DND-41 (cell line): ENCODE results near the gene RTN4IP1.

Source experiments
- ATAC-seq: fragments of 200-7000 bp; cut with Tn5 transposase; 3 replicates; pipeline ENCODE4 v1.9.1; 2021; ENCODE audit warnings: low read depth; ENCODE audit not compliant: insufficient read depth
- DNase-seq: peaks from one replicate; pipeline ENCODE4 v3.0.0-alpha.2; 2020
- H2AFZ ChIP-seq: 2 replicates; pipeline ENCODE4 v1.6.0; 2012; ENCODE audit warnings: low read depth, low read length
- H3K27ac ChIP-seq: 2 replicates; pipeline ENCODE4 v1.5.1; 2012; ENCODE audit warnings: low read length, inconsistent platforms
- H3K27me3 ChIP-seq: fragments of 200-600 bp; sonication (generic); 2 replicates; pipeline ENCODE4 v1.6.0; 2012; ENCODE audit warnings: low read length, mild to moderate bottlenecking, inconsistent platforms; ENCODE audit not compliant: insufficient read depth, poor library complexity
- H3K36me3 ChIP-seq: 2 replicates; pipeline ENCODE4 v1.5.1; 2012; ENCODE audit warnings: low read length, inconsistent platforms; ENCODE audit not compliant: insufficient read depth
- H3K4me1 ChIP-seq: 2 replicates; pipeline ENCODE4 v1.5.1; 2012; ENCODE audit warnings: mild to moderate bottlenecking, low read length; ENCODE audit not compliant: insufficient read depth
- H3K4me2 ChIP-seq: 2 replicates; pipeline ENCODE4 v1.6.0; 2012; ENCODE audit warnings: mild to moderate bottlenecking, moderate library complexity, low read length, inconsistent platforms; ENCODE audit not compliant: insufficient read depth
- H3K4me3 ChIP-seq, 2 experiments: fragments of 200-600 bp in 1 of 2; shearing (Covaris generic) in 1 of 2; 2 replicates each; pipeline ENCODE4 v1.5.1; 2012 to 2016; ENCODE audit warnings: inconsistent platforms in 2 of 2, low read length in 2 of 2, mild to moderate bottlenecking in 2 of 2, low read depth in 1 of 2, moderate library complexity in 1 of 2
- H3K79me2 ChIP-seq: 2 replicates; pipeline ENCODE4 v1.6.0; 2012; ENCODE audit warnings: low read length, inconsistent platforms; ENCODE audit not compliant: insufficient read depth
- H3K9ac ChIP-seq: 2 replicates; pipeline ENCODE4 v1.6.0; 2012; ENCODE audit warnings: low read depth, mild to moderate bottlenecking, inconsistent platforms, low read length, moderate library complexity
- H3K9me3 ChIP-seq: 2 replicates; pipeline ENCODE4 v1.5.1; 2012; ENCODE audit warnings: low read length, moderate library complexity, mild to moderate bottlenecking, inconsistent platforms; ENCODE audit not compliant: insufficient read depth, severe bottlenecking
- H4K20me1 ChIP-seq: 2 replicates; pipeline ENCODE4 v1.6.0; 2012; ENCODE audit warnings: low read length; ENCODE audit not compliant: insufficient read depth
- EZH2 ChIP-seq: IDR thresholded peaks from 3 replicates; pipeline ENCODE4 v1.6.1; 2012; ENCODE audit warnings: borderline replicate concordance, low read depth, mild to moderate bottlenecking, moderate library complexity, low read length, inconsistent platforms; ENCODE audit not compliant: severe bottlenecking
- TF ChIP-seq, protein P1 (sequence below): IDR thresholded peaks from 2 replicates; pipeline ENCODE4 v1.5.1; 2012; ENCODE audit warnings: borderline replicate concordance, low read length, moderate library complexity, mild to moderate bottlenecking; ENCODE audit not compliant: poor library complexity, severe bottlenecking; ENCODE audit errors: extremely low read depth

RTN4IP1 gene

DNA sequence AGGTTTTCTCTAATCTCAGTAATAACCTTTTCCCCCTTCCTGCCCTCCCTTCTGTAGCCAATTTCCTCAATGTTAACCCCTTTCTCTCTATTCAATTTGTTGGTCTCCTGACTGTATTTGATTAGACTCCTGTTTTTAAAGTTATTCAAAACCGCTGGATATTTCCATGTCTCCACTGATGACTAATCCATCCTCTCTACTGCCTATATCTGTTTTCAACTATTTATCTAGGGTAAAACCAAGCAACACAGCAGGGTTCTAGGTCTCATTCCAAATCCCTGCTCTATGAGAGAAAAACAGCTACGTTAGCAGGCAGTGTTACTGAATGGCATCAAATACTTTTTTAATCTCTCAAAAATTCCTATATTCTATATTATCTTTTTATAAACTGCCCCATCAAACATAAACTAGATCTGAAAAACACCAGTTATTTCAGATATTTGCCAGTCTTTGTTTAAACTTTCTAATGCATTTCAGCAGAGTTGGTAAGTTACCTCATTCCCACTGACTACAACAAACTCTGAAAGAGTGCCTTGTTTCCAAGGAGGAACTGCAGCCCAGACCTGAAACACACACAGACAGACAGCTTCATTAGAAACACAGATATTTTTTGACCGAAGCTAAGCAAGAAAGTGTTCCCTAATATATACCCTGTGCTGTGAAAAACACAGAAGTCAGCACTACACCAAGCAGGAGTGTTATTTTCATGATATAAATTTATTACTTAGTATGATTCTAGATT lies 8.2 kb downstream of the RTN4IP1 start:
- DNase-seq (no peak), ATAC-seq (no peak)
- Histone ChIP-seq H3K9me3 (no peaks in the 10 kb centered on the region), H4K20me1 (no peaks in the 10 kb centered on the region), H3K27ac (no peak overlapping the region), H3K9ac (no peak overlapping the region), H3K4me2 (no peak overlapping the region), H2AFZ (no peak overlapping the region), H3K36me3 (peaks cover 11% of the 10 kb centered on the region; the same call in 1 of the 2 replicates), H3K79me2 (no peaks in the 10 kb centered on the region), H3K4me3 (no peak overlapping the region), H3K27me3 (no peaks in the 10 kb centered on the region), H3K4me1 (no peaks in the 10 kb centered on the region)
- TF ChIP-seq, protein P1, sequence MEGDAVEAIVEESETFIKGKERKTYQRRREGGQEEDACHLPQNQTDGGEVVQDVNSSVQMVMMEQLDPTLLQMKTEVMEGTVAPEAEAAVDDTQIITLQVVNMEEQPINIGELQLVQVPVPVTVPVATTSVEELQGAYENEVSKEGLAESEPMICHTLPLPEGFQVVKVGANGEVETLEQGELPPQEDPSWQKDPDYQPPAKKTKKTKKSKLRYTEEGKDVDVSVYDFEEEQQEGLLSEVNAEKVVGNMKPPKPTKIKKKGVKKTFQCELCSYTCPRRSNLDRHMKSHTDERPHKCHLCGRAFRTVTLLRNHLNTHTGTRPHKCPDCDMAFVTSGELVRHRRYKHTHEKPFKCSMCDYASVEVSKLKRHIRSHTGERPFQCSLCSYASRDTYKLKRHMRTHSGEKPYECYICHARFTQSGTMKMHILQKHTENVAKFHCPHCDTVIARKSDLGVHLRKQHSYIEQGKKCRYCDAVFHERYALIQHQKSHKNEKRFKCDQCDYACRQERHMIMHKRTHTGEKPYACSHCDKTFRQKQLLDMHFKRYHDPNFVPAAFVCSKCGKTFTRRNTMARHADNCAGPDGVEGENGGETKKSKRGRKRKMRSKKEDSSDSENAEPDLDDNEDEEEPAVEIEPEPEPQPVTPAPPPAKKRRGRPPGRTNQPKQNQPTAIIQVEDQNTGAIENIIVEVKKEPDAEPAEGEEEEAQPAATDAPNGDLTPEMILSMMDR, result no peak
- no peak for TF ChIP-seq EZH2

DNA sequence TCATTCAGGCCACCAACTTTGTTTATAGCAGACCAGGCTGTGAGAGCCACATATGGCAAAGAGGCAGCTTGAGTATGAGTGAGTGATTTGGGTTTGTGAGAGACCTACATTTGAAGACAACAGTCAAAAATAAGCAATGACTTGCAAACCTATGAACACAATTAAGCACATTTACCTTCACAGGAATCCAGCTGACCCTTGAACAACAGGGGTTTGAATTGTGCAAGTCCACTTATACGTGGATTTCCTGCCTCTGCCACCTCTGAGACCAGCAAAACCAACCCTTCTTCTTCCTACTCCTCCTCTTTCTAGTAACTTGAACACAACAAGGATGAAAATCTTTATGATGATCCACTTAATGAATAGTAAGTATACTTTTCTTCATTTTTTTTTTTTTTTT lies 10.1 kb downstream of the RTN4IP1 start:
- DNase-seq (no peak), ATAC-seq (no peak)
- Histone ChIP-seq H3K79me2 (no peaks in the 10 kb centered on the region), H4K20me1 (no peaks in the 10 kb centered on the region), H2AFZ (no peak overlapping the region), H3K9ac (no peak overlapping the region), H3K36me3 (peaks cover 11% of the 10 kb centered on the region; the same call in 1 of the 2 replicates), H3K4me2 (no peak overlapping the region), H3K27me3 (no peaks in the 10 kb centered on the region), H3K4me3 (no peak overlapping the region), H3K4me1 (no peaks in the 10 kb centered on the region), H3K27ac (no peak overlapping the region), H3K9me3 (no peaks in the 10 kb centered on the region)
- TF ChIP-seq, protein P1, result no peak
- no peak for TF ChIP-seq EZH2

DNA sequence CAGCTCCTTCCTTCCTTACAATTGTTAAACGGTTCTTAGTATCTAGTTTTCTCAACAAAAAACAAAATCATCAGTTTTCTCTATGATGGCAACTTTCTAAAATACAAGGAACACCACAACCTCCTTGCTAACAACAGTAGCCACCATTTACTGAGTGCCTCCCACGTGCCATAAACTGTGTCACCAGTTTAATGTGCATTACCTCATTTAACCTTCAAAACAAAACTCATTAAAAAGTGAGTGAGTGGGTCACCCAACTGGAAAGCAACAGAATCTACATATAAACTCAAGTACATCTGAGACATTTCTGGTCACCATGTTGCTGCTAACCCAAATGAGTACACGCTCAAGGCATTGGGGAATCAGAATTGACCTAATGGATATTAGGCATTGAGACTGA lies 11.0 kb downstream of the RTN4IP1 start:
- TF ChIP-seq, protein P1, result no peak
- no peak for TF ChIP-seq EZH2
- Histone ChIP-seq H3K9me3 (no peaks in the 10 kb centered on the region), H4K20me1 (no peaks in the 10 kb centered on the region), H3K27ac (no peak overlapping the region), H3K9ac (no peak overlapping the region), H3K4me2 (no peak overlapping the region), H3K27me3 (no peaks in the 10 kb centered on the region), H2AFZ (no peak overlapping the region), H3K4me3 (no peak overlapping the region), H3K4me1 (no peaks in the 10 kb centered on the region), H3K79me2 (no peaks in the 10 kb centered on the region), H3K36me3 (peaks cover 11% of the 10 kb centered on the region; the same call in 1 of the 2 replicates)
- ATAC-seq, result no peak
- DNase-seq, result no peak
